SK-N-SH (cell line): ENCODE results near the gene TTC14. TPM values are rescaled to one million over a fixed set of nuclear protein-coding genes. Genes with fewer than 3 reads are reported as not detected.
A peak's percentile ranks its signal among the peaks of the same experiment; 100 is the strongest.

Experiments
- CTCF ChIA-PET: fragments of 300-600, 350-600 bp; formaldehyde crosslinking; extraction: SDS; loops from one replicate; lab custom pipeline; 2021; lab: Yijun Ruan, JAX
- POLR2A ChIA-PET: fragments of 350-600 bp; sonication (Branson Sonifier 250); formaldehyde crosslinking; extraction: SDS; loops from one replicate; lab custom pipeline; 2020; ENCODE audit warnings: antibody characterized with exemption, inconsistent platforms; lab: Yijun Ruan, JAX
- DNase-seq: peaks from one replicate; pipeline ENCODE4 v3.0.0; 2012
- H2AFZ ChIP-seq: fragments of 200-600 bp; sonication (generic); 2 replicates; pipeline ENCODE4 v1.8.1; 2016; ENCODE audit warnings: antibody characterized with exemption, mild to moderate bottlenecking, low read depth
- H3F3A ChIP-seq: fragments of 200-600 bp; sonication (generic); replicated peaks from 2 replicates; pipeline ENCODE3; 2016; ENCODE audit warnings: antibody characterized with exemption, mild to moderate bottlenecking; ENCODE audit not compliant: insufficient read depth
- H3K27ac ChIP-seq, 2 experiments: fragments of 200-500 bp in 1 of 2; fragments of 200-600 bp in 1 of 2; sonication (Bioruptor generic) in 1 of 2; sonication (generic), shearing (Covaris generic) in 1 of 2; 2 replicates each; pipeline versions ENCODE4 v1.5.1 to v1.6.1; 2014 to 2016; ENCODE audit warnings: low read depth in 2 of 2, inconsistent platforms in 1 of 2, low read length in 1 of 2, mild to moderate bottlenecking in 1 of 2, mixed read lengths in 1 of 2
- H3K27me3 ChIP-seq: fragments of 200-600 bp; sonication (generic), shearing (Covaris generic); 2 replicates; pipeline ENCODE4 v1.6.1; 2016; ENCODE audit warnings: mixed run types; ENCODE audit not compliant: insufficient read depth
- H3K36me3 ChIP-seq, 2 experiments: fragments of 200-500 bp in 1 of 2; fragments of 200-600 bp in 1 of 2; sonication (Bioruptor generic) in 1 of 2; sonication (generic) in 1 of 2; replicated peaks in 1 of 2; 2 replicates each; pipeline versions ENCODE3 to v1.5.1; 2014 to 2016; ENCODE audit warnings: low read length in 1 of 2, mild to moderate bottlenecking in 1 of 2; ENCODE audit not compliant: insufficient read depth in 2 of 2, control insufficient read depth in 1 of 2
- H3K4me1 ChIP-seq, 2 experiments: fragments of 200-500 bp in 1 of 2; fragments of 200-600 bp in 1 of 2; sonication (Bioruptor generic) in 1 of 2; sonication (generic), shearing (Covaris generic) in 1 of 2; 2 replicates each; pipeline versions ENCODE4 v1.5.1 to v1.6.1; 2014 to 2016; ENCODE audit warnings: low read depth in 1 of 2, low read length in 1 of 2, mixed run types in 1 of 2; ENCODE audit not compliant: insufficient read depth in 2 of 2, control insufficient read depth in 1 of 2
- H3K4me2 ChIP-seq: fragments of 200-600 bp; sonication (generic), shearing (Covaris generic); 2 replicates; pipeline ENCODE4 v1.6.1; 2017; ENCODE audit warnings: mixed run types
- H3K4me3 ChIP-seq, 2 experiments: fragments of 200-500 bp in 1 of 2; fragments of 200-600 bp in 1 of 2; sonication (Bioruptor generic) in 1 of 2; sonication (generic), shearing (Covaris generic) in 1 of 2; 2 replicates each; pipeline versions ENCODE4 v1.5.1 to v1.8.1; 2014 to 2016; ENCODE audit warnings: low read depth in 2 of 2, inconsistent platforms in 1 of 2, low read length in 1 of 2, mild to moderate bottlenecking in 1 of 2, mixed read lengths in 1 of 2, moderate library complexity in 1 of 2
- H3K79me2 ChIP-seq: fragments of 200-600 bp; sonication (generic); 2 replicates; pipeline ENCODE4 v1.8.1; 2017; ENCODE audit warnings: mild to moderate bottlenecking; ENCODE audit not compliant: insufficient read depth
- H3K9ac ChIP-seq: fragments of 200-600 bp; sonication (generic); 2 replicates; pipeline ENCODE4 v1.6.1; 2017; ENCODE audit warnings: mixed run types
- H3K9me2 ChIP-seq: fragments of 200-600 bp; sonication (generic); 2 replicates; pipeline ENCODE4 v1.6.1; 2017; ENCODE audit warnings: mixed run types
- H3K9me3 ChIP-seq: fragments of 200-600 bp; sonication (generic); 2 replicates; pipeline ENCODE4 v1.6.1; 2017; ENCODE audit warnings: mixed run types, mild to moderate bottlenecking, moderate library complexity
- H4K20me1 ChIP-seq: fragments of 200-600 bp; sonication (generic); 2 replicates; pipeline ENCODE4 v1.6.1; 2017; ENCODE audit warnings: mild to moderate bottlenecking, mixed run types; ENCODE audit not compliant: insufficient read depth
- CTCF ChIP-seq: fragments of 200-600 bp; sonication (generic); IDR thresholded peaks from 2 replicates; pipeline ENCODE4 v1.6.1; 2017; ENCODE audit warnings: antibody characterized with exemption, mild to moderate bottlenecking, moderate library complexity
- ELF1 ChIP-seq: IDR thresholded peaks from 2 replicates; pipeline ENCODE4 v1.4.0; 2012
- EZH2phosphoT487 ChIP-seq: fragments of 200-600 bp; sonication (generic); IDR thresholded peaks from 2 replicates; pipeline ENCODE4 v1.6.1; 2017; ENCODE audit warnings: low read depth, mixed run types, mild to moderate bottlenecking, antibody characterized with exemption, moderate library complexity, borderline replicate concordance
- FOXJ3 ChIP-seq: sonication (generic); formaldehyde crosslinking; IDR thresholded peaks from 2 replicates; pipeline ENCODE4 v1.5.1; 2020; ENCODE audit warnings: mild to moderate bottlenecking, missing genetic modification reagents
- FOXM1 ChIP-seq: IDR thresholded peaks from 2 replicates; pipeline ENCODE4 v1.4.0; 2012; ENCODE audit warnings: low read depth, mild to moderate bottlenecking
- IRF3 ChIP-seq: fragments of 150-350 bp; IDR thresholded peaks from 2 replicates; pipeline ENCODE4 v1.6.1; 2016; ENCODE audit warnings: mild to moderate bottlenecking, low read depth, low read length
- JUND ChIP-seq: IDR thresholded peaks from 2 replicates; pipeline ENCODE4 v1.4.0; 2012
- MEF2A ChIP-seq: IDR thresholded peaks from 2 replicates; pipeline ENCODE4 v1.4.0; 2012; ENCODE audit warnings: low read depth, borderline replicate concordance
- MXI1 ChIP-seq: IDR thresholded peaks from 2 replicates; pipeline ENCODE4 v1.6.1; 2012; ENCODE audit warnings: mild to moderate bottlenecking, low read depth, low read length, improper control_type of control experiment
- PBX3 ChIP-seq: IDR thresholded peaks from 2 replicates; pipeline ENCODE4; 2012
- POLR2AphosphoS5 ChIP-seq: IDR thresholded peaks from 2 replicates; pipeline ENCODE4 v1.6.1; 2012; ENCODE audit warnings: low read depth, low read length
- RAD21 ChIP-seq: IDR thresholded peaks from 2 replicates; pipeline ENCODE4 v1.6.1; 2012; ENCODE audit warnings: mild to moderate bottlenecking, low read length
- RXRA ChIP-seq: IDR thresholded peaks from 2 replicates; pipeline ENCODE4 v1.4.0; 2012; ENCODE audit warnings: low read depth, mild to moderate bottlenecking, borderline replicate concordance
- TCF12 ChIP-seq: IDR thresholded peaks from 2 replicates; pipeline ENCODE4 v1.4.0; 2012
- TEAD4 ChIP-seq: IDR thresholded peaks from 2 replicates; pipeline ENCODE4 v1.4.0; 2012; ENCODE audit warnings: mild to moderate bottlenecking, borderline replicate concordance; ENCODE audit not compliant: insufficient read depth
- USF1 ChIP-seq: IDR thresholded peaks from 2 replicates; pipeline ENCODE4 v1.4.0; 2012; ENCODE audit warnings: low read depth, borderline replicate concordance
- USF2 ChIP-seq: fragments of 150-350 bp; IDR thresholded peaks from 2 replicates; pipeline ENCODE4 v1.6.1; 2017; ENCODE audit warnings: antibody characterized with exemption, low read length, low read depth, borderline replicate concordance
- YY1 ChIP-seq: IDR thresholded peaks from 2 replicates; pipeline ENCODE4 v1.4.0; 2012; ENCODE audit warnings: low read depth, mild to moderate bottlenecking
- ZBTB33 ChIP-seq: IDR thresholded peaks from 2 replicates; pipeline ENCODE4 v1.4.0; 2012; ENCODE audit warnings: low read depth, borderline replicate concordance
- WGBS: methylation state at CpG from one replicate; pipeline ENCODE4 v1.1.6; 2017; ENCODE audit warnings: low lambda C conversion rate; 5-methylcytosine and 5-hydroxymethylcytosine counted together
- polyA plus RNA-seq, 3 experiments: library from polyadenylated mRNA; depleted of rRNA; stranded (reverse); fragments of >200 nt; gene quantifications; 2 replicates each; pipeline ENCODE4 v1.2.3, GENCODE V29; 2012

Gene TTC14
- polyA plus RNA-seq, 1 of the 3 experiments (the other 2 are of a cell fraction) = 20.6 TPM

GRCh38 chr3:180646187-180646790 is 44.3 kb downstream of the TTC14 start:
- Histone ChIP-seq H3K4me3 (no peak overlapping the region; a peak in 1 of 4 replicates), H3F3A (no peaks in the 10 kb centered on the region), H3K27ac (no peak overlapping the region), H3K36me3 (no peaks in the 10 kb centered on the region), H3K27me3 (no peaks in the 10 kb centered on the region), H3K4me1 (no peaks in the 10 kb centered on the region), H3K4me2 (no peak overlapping the region), H3K9me3 (no peaks in the 10 kb centered on the region), H3K9me2 (no peaks in the 10 kb centered on the region), H4K20me1 (no peaks in the 10 kb centered on the region), H3K79me2 (no peaks in the 10 kb centered on the region), H3K9ac (no peak overlapping the region), H2AFZ (peak overlapping the region; percentile 37; the same call in 1 of the 2 replicates)
- POLR2A ChIA-PET = no interaction called here
- TF ChIP-seq CTCF (peak; percentile 45), MEF2A (no peak)
- CTCF ChIA-PET = interaction anchor here (1.1 to 1.5 kb wide), 2 partner anchors 33 to 38 kb away, joined by 5 to 6 read pairs; partner anchors contain the start of gene CCDC39
- DNase-seq = peak; percentile 7
- 0% methylated on average over 1 of the region's 1 CpG for WGBS

GRCh38 chr3:180656406-180656805 is 54.4 kb downstream of the TTC14 start:
- no peaks in the 10 kb centered on the region for H3K36me3 ChIP-seq
- no peaks in the 10 kb centered on the region for H3K79me2 ChIP-seq
- CTCF ChIA-PET = interaction anchor here (0.5 kb wide), 1 partner anchor 983 kb away, joined by 3 read pairs; no protein-coding TSS in a partner anchor
- no peak overlapping the region for H3K9ac ChIP-seq
- no peaks in the 10 kb centered on the region; the same call in 1 of the 2 replicates for H3K9me3 ChIP-seq
- H3K27me3 ChIP-seq = no peaks in the 10 kb centered on the region
- no peaks in the 10 kb centered on the region for H3K4me1 ChIP-seq
- no peaks in the 10 kb centered on the region for H3F3A ChIP-seq
- H3K4me3 ChIP-seq = no peak overlapping the region
- WGBS = 48% methylated on average over 4 of the region's 4 CpGs
- H4K20me1 ChIP-seq = no peaks in the 10 kb centered on the region
- no peak for DNase-seq
- POLR2A ChIA-PET = no interaction called here
- H2AFZ ChIP-seq = peak overlapping the region; percentile 53; the same call in 1 of the 2 replicates
- H3K4me2 ChIP-seq = peak overlapping the region; percentile 48; the same call in 1 of the 2 replicates
- no peak overlapping the region for H3K27ac ChIP-seq
- no peaks in the 10 kb centered on the region for H3K9me2 ChIP-seq
- TF ChIP-seq RXRA (no peak), USF2 (no peak), PBX3 (no peak), FOXJ3 (CRISPR knock-in tag) (no peak), FOXM1 (no peak), TEAD4 (no peak), MXI1 (no peak), YY1 (no peak), RAD21 (no peak), TCF12 (no peak), USF1 (no peak), EZH2phosphoT487 (no peak), POLR2AphosphoS5 (no peak), ZBTB33 (no peak), JUND (no peak), ELF1 (no peak), IRF3 (no peak)
